HFFc6 (cell line): ENCODE results near the gene SMYD3. TPM values are rescaled to one million over a fixed set of nuclear protein-coding genes. Genes with fewer than 3 reads are reported as not detected.

Experiments
- DNase-seq: peaks from one replicate; pipeline ENCODE4 v3.0.0-alpha.2; 2018
- H3K27ac Mint-ChIP-seq: 2 replicates; pipeline ENCODE4 v1.8.0; 2020; ENCODE audit warnings: mild to moderate bottlenecking, mixed read lengths
- H3K27me3 Mint-ChIP-seq: 2 replicates; pipeline ENCODE4 v1.8.0; 2021; ENCODE audit warnings: mild to moderate bottlenecking, moderate library complexity, mixed read lengths; ENCODE audit not compliant: insufficient read depth
- H3K36me3 Mint-ChIP-seq: 2 replicates; pipeline ENCODE4 v1.8.0; 2021; ENCODE audit warnings: low read depth, mixed read lengths
- H3K4me1 Mint-ChIP-seq: 2 replicates; pipeline ENCODE4 v1.8.0; 2020; ENCODE audit warnings: low read depth, mixed read lengths
- H3K4me3 Mint-ChIP-seq: 2 replicates; pipeline ENCODE4 v1.8.0; 2020; ENCODE audit warnings: mild to moderate bottlenecking, moderate library complexity, mixed read lengths
- H3K9me3 Mint-ChIP-seq: 2 replicates; pipeline ENCODE4 v1.8.0; 2020; ENCODE audit warnings: mild to moderate bottlenecking, mixed read lengths
- total RNA-seq, 6 experiments: library from RNA; stranded (reverse); fragmentation: NEBNext Ultra II Directional; extraction: Animal tissue kit (Norgen Biotek cat#: 25700); gene quantifications; 2 replicates in 1 of 6; 3 replicates in 5 of 6; pipeline ENCODE4 v1.2.3, GENCODE V29; 2021
- TF ChIP-seq, protein P1 (sequence below): fragments of 200-600 bp; sonication (generic); IDR thresholded peaks from 2 replicates; pipeline ENCODE4 v1.5.0; 2021; ENCODE audit warnings: antibody characterized with exemption, mild to moderate bottlenecking

The SMYD3 gene
- total RNA-seq, 6 experiments from 2014 or later = 28.4 to 37.9 (median 31.2) TPM

- H3K27ac Mint-ChIP-seq = no peak overlapping the region
- no peak for DNase-seq
- peaks cover 9% of the 10 kb centered on the region; the same call in 1 of the 2 replicates for H3K9me3 Mint-ChIP-seq
- no peaks in the 10 kb centered on the region; the same call in none of the 2 replicates for H3K27me3 Mint-ChIP-seq
- no peak overlapping the region for H3K4me3 Mint-ChIP-seq
- TF ChIP-seq, protein P1, sequence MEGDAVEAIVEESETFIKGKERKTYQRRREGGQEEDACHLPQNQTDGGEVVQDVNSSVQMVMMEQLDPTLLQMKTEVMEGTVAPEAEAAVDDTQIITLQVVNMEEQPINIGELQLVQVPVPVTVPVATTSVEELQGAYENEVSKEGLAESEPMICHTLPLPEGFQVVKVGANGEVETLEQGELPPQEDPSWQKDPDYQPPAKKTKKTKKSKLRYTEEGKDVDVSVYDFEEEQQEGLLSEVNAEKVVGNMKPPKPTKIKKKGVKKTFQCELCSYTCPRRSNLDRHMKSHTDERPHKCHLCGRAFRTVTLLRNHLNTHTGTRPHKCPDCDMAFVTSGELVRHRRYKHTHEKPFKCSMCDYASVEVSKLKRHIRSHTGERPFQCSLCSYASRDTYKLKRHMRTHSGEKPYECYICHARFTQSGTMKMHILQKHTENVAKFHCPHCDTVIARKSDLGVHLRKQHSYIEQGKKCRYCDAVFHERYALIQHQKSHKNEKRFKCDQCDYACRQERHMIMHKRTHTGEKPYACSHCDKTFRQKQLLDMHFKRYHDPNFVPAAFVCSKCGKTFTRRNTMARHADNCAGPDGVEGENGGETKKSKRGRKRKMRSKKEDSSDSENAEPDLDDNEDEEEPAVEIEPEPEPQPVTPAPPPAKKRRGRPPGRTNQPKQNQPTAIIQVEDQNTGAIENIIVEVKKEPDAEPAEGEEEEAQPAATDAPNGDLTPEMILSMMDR = no peak
- H3K36me3 Mint-ChIP-seq = peaks cover 44% of the 10 kb centered on the region
- H3K4me1 Mint-ChIP-seq = peaks cover 14% of the 10 kb centered on the region
Measured at GRCh38 chr1:245895455-245895959, 611.6 kb downstream of the SMYD3 start.

GRCh38 chr1:245894843-245895242 is 612.2 kb downstream of the SMYD3 start:
- H3K4me3 Mint-ChIP-seq = no peak overlapping the region
- H3K4me1 Mint-ChIP-seq = peaks cover 14% of the 10 kb centered on the region
- TF ChIP-seq, protein P1 = no peak
- H3K9me3 Mint-ChIP-seq = peaks cover 9% of the 10 kb centered on the region; the same call in 1 of the 2 replicates
- no peaks in the 10 kb centered on the region; the same call in none of the 2 replicates for H3K27me3 Mint-ChIP-seq
- peaks cover 44% of the 10 kb centered on the region for H3K36me3 Mint-ChIP-seq
- no peak overlapping the region for H3K27ac Mint-ChIP-seq
- DNase-seq = no peak

DNA sequence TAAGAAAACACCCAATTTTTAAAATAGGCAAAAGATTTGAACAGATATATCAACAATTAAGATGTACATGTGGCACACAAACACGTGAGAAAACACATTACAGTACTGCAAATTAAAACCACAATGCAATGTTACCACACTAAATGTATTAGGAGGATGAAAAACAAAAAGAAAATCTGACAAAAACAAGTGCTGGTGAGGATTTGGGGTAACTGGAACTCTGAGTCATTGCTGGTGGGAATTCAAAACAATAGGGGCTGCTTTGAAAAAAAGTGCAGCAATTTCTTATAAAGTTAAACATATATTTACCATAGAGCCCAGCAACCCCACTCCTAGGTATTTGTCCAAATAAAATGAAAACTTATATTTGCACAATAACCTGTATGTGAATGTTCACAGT is 614.1 kb downstream of the SMYD3 start:
- Mint-ChIP-seq H3K4me3 (no peak overlapping the region), H3K27ac (no peak overlapping the region), H3K36me3 (peaks cover 48% of the 10 kb centered on the region), H3K4me1 (peaks cover 14% of the 10 kb centered on the region), H3K27me3 (no peaks in the 10 kb centered on the region; the same call in none of the 2 replicates), H3K9me3 (peaks cover 9% of the 10 kb centered on the region; the same call in 1 of the 2 replicates)
- no peak for DNase-seq
- TF ChIP-seq, protein P1 = no peak

GRCh38 chr1:245888809-245889208 is 618.3 kb downstream of the SMYD3 start:
- H3K9me3 Mint-ChIP-seq = peaks cover 20% of the 10 kb centered on the region; the same call in 1 of the 2 replicates
- no peaks in the 10 kb centered on the region for H3K27me3 Mint-ChIP-seq
- peaks cover 53% of the 10 kb centered on the region for H3K36me3 Mint-ChIP-seq
- no peak overlapping the region for H3K27ac Mint-ChIP-seq
- DNase-seq = peak; percentile 33
- TF ChIP-seq, protein P1 = peak; percentile 74
- no peak overlapping the region for H3K4me3 Mint-ChIP-seq
- H3K4me1 Mint-ChIP-seq = peaks cover 5% of the 10 kb centered on the region; the same call in 1 of the 2 replicates

GRCh38 chr1:245887829-245888228 is 619.2 kb downstream of the SMYD3 start:
- H3K27ac Mint-ChIP-seq = no peak overlapping the region
- peaks cover 49% of the 10 kb centered on the region for H3K36me3 Mint-ChIP-seq
- H3K4me3 Mint-ChIP-seq = no peak overlapping the region
- H3K27me3 Mint-ChIP-seq = no peaks in the 10 kb centered on the region
- H3K9me3 Mint-ChIP-seq = peaks cover 15% of the 10 kb centered on the region; the same call in 1 of the 2 replicates
- TF ChIP-seq, protein P1 = no peak
- no peak for DNase-seq
- H3K4me1 Mint-ChIP-seq = peaks cover 5% of the 10 kb centered on the region; the same call in 1 of the 2 replicates
